Activated CD8-positive, alpha-beta memory T cell treated with anti-CD3 and anti-CD28 coated beads for 36 hours (primary cell): ENCODE results near the gene CCDC70. TPM values are rescaled to one million over a fixed set of nuclear protein-coding genes. Genes with fewer than 3 reads are reported as not detected.

Source experiments
- CTCF ChIA-PET: fragments of 350-600 bp; sonication (Branson Sonifier 250); formaldehyde crosslinking; loops from one replicate; lab custom pipeline; 2021; ENCODE audit warnings: antibody characterized with exemption; lab: Charles Lee
- POLR2A ChIA-PET: fragments of 350-600 bp; sonication (Branson Sonifier 250); formaldehyde crosslinking; loops from one replicate; lab custom pipeline; 2021; ENCODE audit warnings: antibody characterized with exemption; lab: Charles Lee
- total RNA-seq, 2 experiments: library from RNA; stranded (reverse); gene quantifications; one replicate each; pipeline ENCODE4 v1.2.3, GENCODE V29; 2021

The CCDC70 gene
- total RNA-seq, 2 experiments from 2014 or later, result 0.42 TPM; not detected in 1

- ChIA-PET POLR2A (interaction anchor here (0.7 to 1.4 kb wide), 2 partner anchors 20 to 260 kb away, joined by 7 read pairs; no protein-coding TSS in a partner anchor), CTCF (interaction anchor here (0.9 to 1.5 kb wide), 6 partner anchors 10 to 23 kb away, joined by 3 to 5 read pairs (median 4); no protein-coding TSS in a partner anchor)
Observed at GRCh38 chr13:51825681-51826254, 36.0 kb upstream of the CCDC70 start.

DNA sequence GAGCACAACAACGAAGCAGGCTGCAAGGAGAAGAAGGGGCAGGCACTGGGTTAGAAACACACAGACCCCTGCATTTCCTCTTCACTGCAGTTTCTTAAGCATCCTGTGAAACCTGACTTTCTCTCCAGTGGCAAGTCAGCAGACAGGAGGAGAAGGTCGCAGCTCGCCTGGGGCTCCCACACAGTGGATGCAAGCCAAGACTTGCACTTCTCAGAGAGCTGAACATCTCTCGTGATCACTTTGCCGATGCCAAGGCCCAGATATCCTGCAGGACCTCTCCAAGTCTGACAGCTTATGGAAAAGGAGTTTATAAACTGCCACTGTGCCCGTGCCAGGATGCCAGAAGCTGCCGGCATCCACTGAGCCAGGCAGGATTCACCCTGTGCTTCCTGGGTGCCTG, 35.2 kb upstream of the CCDC70 start:
- CTCF ChIA-PET, result interaction anchor here (0.6 to 1.4 kb wide), 4 partner anchors 11 to 67 kb away, joined by 3 to 5 read pairs (median 4); no protein-coding TSS in a partner anchor
- POLR2A ChIA-PET, result interaction anchor here (0.7 kb wide), 1 partner anchor 261 kb away, joined by 7 read pairs; no protein-coding TSS in a partner anchor

DNA sequence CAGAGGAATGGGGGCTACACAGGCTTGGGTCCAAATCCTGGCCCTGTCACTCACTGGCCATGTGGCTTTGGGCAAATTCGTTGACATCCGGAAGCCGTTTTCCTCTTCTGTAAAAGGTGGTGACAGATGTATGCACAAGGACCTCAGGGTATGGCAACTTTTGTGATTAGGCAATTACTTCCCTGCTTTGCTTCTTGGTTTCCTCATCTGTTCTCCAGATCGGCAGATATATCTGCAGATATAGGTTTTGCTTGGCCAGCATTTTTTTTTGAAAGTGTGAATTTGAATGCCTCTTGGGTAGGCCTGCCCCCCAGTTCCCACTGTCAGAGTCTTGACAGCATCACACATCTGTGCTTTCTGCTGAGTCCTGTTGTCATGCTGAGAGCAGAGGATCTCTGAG, 34.5 kb upstream of the CCDC70 start:
- CTCF ChIA-PET, result interaction anchor here (0.6 to 1.7 kb wide), 3 partner anchors 12 to 67 kb away, joined by 3 to 9 read pairs (median 5); no protein-coding TSS in a partner anchor
- POLR2A ChIA-PET, result no interaction called here

DNA sequence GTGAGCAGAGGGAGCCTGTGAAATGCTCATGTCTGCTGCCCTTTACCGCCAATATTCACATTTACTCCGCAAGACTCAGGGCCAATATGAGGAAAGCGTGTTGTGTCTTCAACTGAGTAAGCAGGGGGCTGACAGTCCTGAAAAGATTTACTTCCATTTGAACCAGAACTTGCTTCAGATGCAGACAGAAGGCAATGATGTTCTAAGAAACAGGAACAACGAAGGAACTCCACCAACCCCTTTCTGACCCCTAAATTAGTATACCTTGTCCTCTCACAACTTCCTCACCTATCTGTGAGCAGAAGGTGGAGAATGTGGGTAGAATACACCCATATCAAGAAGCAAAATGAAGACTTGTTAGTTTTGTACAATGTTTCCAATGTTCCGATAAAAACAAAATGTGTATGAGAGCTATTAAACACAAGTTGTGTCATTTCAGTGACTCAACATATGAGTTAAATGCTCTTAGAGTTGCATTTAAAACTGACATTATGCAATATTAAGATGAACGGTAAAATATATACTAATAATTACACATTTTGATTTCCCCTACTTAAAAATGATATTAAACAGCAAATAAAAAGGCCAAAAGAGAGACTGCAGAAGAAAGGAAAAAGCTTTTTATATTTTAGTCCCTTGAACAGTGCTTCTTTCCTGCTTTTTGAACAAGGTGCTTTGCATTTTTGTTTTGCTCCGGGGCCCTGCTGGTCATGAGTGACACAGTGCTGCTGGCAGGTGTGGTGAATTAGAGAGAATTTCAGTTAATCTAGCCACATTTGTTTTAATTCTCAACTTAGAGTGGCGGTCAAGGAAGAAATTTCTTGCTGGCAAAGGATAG, 32.8 kb upstream of the CCDC70 start:
- ChIA-PET CTCF (interaction anchor here (0.9 to 1.7 kb wide), 4 partner anchors 13 to 20 kb away, joined by 3 to 9 read pairs (median 4); partner anchors contain the start of gene TMEM272), POLR2A (no interaction called here)

DNA sequence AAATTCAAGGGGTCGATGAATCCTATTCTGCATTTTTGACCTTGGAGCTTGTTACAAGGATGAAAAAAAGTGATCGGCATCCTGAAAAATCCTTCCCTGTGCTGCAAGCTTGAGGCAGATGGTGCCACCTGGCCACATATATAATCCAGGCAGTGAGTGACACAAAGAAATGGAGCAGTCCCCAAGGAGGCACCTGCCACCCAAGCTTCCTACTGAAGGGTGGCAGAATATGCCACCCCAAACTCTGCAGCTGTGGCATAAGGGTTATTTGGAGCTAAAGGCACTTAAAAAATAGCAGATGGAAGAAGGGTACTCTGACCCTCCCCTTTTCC, 32.2 kb upstream of the CCDC70 start:
- ChIA-PET POLR2A (no interaction called here), CTCF (interaction anchor here (0.9 to 1.1 kb wide), 3 partner anchors 14 to 20 kb away, joined by 3 to 4 read pairs (median 3); partner anchors contain the start of gene TMEM272)

DNA sequence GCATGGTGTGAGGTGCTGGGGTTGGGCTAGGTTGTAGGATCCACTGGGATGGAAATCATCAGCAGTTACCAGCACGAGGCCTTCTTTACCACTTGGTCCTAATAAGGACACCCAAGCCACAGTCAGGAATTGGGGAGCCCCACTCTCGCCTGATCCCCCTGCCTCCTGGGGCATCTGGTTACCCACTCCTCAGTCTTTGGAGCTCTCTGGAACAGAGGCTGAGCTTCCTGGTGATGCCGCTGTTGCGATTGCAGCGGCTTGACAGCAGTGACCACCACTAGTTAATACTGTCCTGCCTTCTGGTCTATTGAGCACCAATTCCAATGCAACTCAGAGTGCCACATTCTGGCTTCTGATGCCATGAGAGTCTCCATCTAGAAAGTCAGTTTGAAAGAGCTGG, 30.2 kb upstream of the CCDC70 start:
- POLR2A ChIA-PET, result no interaction called here
- CTCF ChIA-PET, result interaction anchor here (1.0 to 2.1 kb wide), 5 partner anchors 9 to 34 kb away, joined by 3 to 20 read pairs (median 7); no protein-coding TSS in a partner anchor

- ChIA-PET CTCF (interaction anchor here (0.9 to 2.1 kb wide), 7 partner anchors 10 to 75 kb away, joined by 3 to 20 read pairs (median 3); partner anchors contain the start of gene TMEM272), POLR2A (no interaction called here)
Observed at GRCh38 chr13:51832471-51833152, 29.2 kb upstream of the CCDC70 start.

GRCh38 chr13:51833980-51834379, 27.8 kb upstream of the CCDC70 start:
- ChIA-PET POLR2A (no interaction called here), CTCF (interaction anchor here (2.4 kb wide), 1 partner anchor 19 kb away, joined by 7 read pairs; no protein-coding TSS in a partner anchor)

- ChIA-PET CTCF (interaction anchor here (0.6 to 2.4 kb wide), 3 partner anchors 10 to 417 kb away, joined by 4 to 7 read pairs (median 7); partner anchors contain the start of gene TMEM272), POLR2A (no interaction called here)
Observed at GRCh38 chr13:51834581-51835171, 27.1 kb upstream of the CCDC70 start.

GRCh38 chr13:51837016-51837415, 24.8 kb upstream of the CCDC70 start:
- ChIA-PET CTCF (no interaction called here), POLR2A (no interaction called here)

GRCh38 chr13:51838240-51838846, 23.4 kb upstream of the CCDC70 start:
- ChIA-PET POLR2A (no interaction called here), CTCF (interaction anchor here (0.7 to 1.4 kb wide), 3 partner anchors 9 to 23 kb away, joined by 3 to 5 read pairs (median 4); no protein-coding TSS in a partner anchor)

- POLR2A ChIA-PET, result no interaction called here
- CTCF ChIA-PET, result interaction anchor here (0.6 to 1.4 kb wide), 2 partner anchors 25 to 432 kb away, joined by 4 read pairs; no protein-coding TSS in a partner anchor
Observed at GRCh38 chr13:51839711-51840540, 21.8 kb upstream of the CCDC70 start.

DNA sequence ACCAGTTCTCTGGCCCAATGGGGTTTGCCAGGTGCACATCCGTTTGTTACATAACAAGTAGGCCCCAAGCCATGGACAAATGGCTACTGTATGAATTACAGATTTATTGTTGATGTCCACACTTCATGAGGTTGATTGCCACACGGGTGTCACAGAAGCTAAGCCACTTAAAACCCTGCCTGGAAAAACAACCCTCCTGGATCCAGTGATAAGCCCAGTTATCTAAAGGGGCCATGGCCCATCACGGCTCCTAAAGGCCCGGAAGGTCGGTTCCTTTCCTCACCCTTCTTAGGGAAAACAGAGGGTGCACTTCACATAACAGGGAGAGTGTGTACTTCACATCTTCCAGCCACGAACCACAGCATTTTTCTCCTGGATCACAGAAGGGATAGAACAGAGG, 20.9 kb upstream of the CCDC70 start:
- CTCF ChIA-PET, result no interaction called here

GRCh38 chr13:51841732-51842131, 20.0 kb upstream of the CCDC70 start:
- ChIA-PET CTCF (no interaction called here), POLR2A (no interaction called here)

More for the DNA sequence above, 20.9 kb upstream of the CCDC70 start:
- POLR2A ChIA-PET, result no interaction called here

DNA sequence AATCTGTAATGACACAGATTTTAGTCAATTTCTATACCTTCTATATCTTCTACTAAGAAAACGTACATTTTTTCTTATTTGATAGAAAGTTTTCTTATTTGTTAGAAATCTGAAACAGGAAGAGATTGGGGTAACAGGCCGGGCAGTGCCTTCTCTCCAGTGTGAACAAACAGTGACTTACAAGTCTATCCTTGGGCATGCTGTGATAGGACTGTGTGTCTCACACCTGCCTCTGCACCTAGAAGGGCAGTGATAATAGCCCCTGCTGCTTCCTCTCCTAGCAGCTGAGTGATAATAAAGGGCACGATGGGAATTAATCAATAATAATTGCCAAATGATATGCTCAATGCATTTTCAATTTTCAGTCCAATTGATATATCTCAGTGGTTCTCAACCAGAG, 18.2 kb upstream of the CCDC70 start:
- POLR2A ChIA-PET, result no interaction called here
- CTCF ChIA-PET, result interaction anchor here (1.4 to 1.6 kb wide), 2 partner anchors 28 to 285 kb away, joined by 4 to 7 read pairs; partner anchors contain the start of gene NEK5

DNA sequence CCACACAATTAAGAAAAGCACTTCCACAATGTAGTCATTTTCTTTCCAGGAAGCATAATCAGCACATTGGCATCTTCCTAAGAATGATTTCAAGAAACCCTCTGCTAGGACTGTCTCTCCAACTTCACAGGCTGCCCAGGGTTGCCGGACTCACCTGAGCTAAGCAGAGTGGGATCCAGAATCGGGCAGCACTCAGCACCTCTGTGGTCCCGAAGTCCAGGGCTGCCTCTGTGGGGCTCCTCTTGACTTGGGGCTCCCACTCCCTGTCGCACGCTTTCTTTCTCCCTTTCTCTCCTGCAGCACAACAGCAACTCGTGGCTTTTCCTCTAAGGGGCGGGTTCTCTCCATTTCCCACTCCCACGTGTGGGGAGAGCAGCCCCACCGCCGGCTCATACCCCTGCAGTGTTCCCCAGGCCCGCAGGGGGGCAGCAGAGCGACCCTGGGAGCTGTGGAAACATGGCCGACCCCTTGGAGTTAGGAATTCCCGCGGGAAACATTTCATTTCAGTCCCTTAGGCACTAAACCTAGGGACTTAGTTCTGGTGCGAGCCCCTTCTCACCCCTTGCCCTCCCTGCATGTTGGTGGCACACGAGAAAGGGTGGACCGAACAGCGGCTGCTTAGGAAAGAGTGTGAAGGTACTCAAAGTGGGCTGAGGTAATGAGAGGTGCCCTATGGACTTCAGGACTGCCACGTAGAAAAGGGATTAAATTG, 16.8 kb upstream of the CCDC70 start, which contains the start of gene TMEM272:
Gene TMEM272, minus strand, starts transcription at position 316 of the 712 bp plus-strand sequence. CDS start 6,647 bp downstream, outside the sequence.
- ChIA-PET CTCF (interaction anchor here (1.0 to 2.1 kb wide), 7 partner anchors 10 to 284 kb away, joined by 3 to 7 read pairs (median 3); partner anchors contain the start of gene NEK5), POLR2A (no interaction called here)
